COLO668 (cell line): ENCODE data around the gene SBDS.
A peak's percentile ranks its signal among the peaks of the same experiment; 100 is the strongest.
"Not testable (repeated sequence)": the region's sequence is repeated elsewhere in the genome, so short reads cannot be mapped to it uniquely, and the experiment has no call there.

Experiments
- DNase-seq: peaks from one replicate; lab custom pipeline; 2025; ENCODE audit not compliant: unreplicated experiment; lab: John Stamatoyannopoulos, UW

The SBDS gene

GRCh38 chr7:66996444-66997191 is 1.2 kb upstream of the SBDS start, which contains the start of gene TYW1:
Gene TYW1 (plus strand): TSS chr7:66996833. CDS start chr7:66996979, 146 bp downstream.
- peak; percentile 96 for DNase-seq

DNA sequence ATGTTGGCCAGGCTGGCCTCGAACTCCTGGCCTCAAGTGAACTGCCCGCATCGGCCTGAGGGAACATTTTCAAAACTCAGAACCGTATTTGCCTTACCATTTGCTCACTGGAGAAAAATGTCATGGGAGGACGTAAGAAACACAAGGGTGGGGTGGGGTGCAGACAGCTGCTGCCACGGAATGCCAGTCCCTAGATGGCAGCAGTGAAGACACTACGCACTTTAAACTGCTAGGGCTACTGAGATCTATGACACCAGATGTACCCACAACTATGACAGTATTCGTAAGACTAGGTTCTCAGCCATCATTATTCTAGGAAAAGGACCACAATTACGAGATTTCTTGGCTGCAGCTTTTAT is 716 bp downstream of the SBDS start:
- DNase-seq: peak; percentile 31

DNA sequence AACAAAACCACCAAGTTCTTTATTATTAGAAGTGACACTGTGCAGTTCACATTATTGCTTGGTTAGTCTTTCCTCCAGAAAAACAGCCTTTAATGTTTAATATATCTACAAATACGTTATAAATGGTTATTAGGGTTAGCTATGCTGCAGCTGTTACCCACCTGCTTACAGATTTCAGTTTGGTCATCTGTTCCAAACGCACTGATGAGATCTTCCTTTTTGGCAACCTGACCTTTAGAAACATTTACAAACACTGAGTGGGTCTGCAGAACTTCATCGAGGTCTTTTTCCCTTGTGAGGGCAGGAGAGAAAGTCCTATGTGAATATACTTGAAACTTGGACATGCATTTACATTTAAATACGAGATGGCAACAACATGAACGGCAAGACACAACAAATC is 1.3 kb downstream of the SBDS start:
- not testable (repeated sequence) for DNase-seq

- DNase-seq: not testable (repeated sequence)
These were observed 5.8 kb downstream of the SBDS start for GRCh38 chr7:66989552-66989951.

GRCh38 chr7:66980336-66980735 is 15.1 kb downstream of the SBDS start:
- DNase-seq: not testable (repeated sequence)

GRCh38 chr7:66979013-66979412 is 16.4 kb downstream of the SBDS start:
- DNase-seq: not testable (repeated sequence)

- DNase-seq: not testable (repeated sequence)
These were observed 17.1 kb downstream of the SBDS start for GRCh38 chr7:66978312-66978711.

DNA sequence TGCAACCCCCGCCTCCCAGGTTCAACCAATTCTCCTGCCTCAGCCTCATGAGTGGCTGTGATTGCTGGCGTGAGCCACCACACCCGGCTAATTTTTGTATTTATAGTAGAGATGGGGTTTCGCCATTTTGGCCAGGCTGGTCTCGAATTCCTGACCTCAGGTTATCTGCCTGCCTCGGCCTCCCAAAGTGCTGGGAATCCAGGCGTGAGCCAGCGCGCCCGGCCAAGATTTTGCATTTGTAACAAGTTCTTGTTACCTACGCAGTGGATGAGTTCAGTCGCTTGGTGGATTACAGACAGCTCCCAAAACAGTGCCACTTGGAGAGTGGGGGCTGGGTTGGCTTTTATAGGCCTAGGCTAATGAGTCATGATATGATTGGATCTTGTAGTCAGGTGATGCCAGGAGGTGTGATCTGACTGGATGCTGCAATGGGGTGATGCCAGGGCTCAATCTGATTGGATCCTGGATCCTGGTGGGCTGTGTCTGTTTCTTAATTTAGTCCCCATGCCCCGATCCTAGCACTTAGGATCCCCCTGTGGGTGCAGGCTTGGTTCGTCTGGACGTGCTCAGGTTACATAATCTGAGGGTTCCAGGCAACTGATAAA is 20.3 kb downstream of the SBDS start:
- DNase-seq: no peak

GRCh38 chr7:66970310-66970709 is 25.1 kb downstream of the SBDS start:
- no peak for DNase-seq

DNA sequence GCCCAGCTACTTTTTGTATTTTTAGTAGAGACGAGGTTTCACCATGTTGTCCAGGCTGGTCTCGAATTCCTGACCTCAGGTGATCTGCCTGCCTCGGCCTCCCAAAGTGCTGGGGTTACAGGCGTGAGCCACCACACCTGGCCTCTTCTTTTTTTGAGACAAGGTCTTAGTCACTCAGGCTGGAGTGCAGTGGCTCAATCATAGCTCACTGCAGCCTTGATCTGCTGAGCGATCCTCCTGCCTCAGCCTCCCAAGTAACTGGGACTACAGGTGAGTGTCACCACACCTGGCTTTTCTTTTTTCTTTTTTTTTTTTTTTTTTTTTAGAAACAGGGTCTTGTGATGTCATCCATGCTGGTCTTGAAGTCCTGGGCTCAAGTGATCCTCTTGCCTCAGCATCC is 26.4 kb downstream of the SBDS start:
- not testable (repeated sequence) for DNase-seq

- DNase-seq: no peak
These were observed 28.4 kb downstream of the SBDS start for GRCh38 chr7:66967029-66967428.

- no peak for DNase-seq
These were observed 31.0 kb downstream of the SBDS start for GRCh38 chr7:66964411-66964810.

- no peak for DNase-seq
These were observed 34.3 kb downstream of the SBDS start for GRCh38 chr7:66961096-66961495.

DNA sequence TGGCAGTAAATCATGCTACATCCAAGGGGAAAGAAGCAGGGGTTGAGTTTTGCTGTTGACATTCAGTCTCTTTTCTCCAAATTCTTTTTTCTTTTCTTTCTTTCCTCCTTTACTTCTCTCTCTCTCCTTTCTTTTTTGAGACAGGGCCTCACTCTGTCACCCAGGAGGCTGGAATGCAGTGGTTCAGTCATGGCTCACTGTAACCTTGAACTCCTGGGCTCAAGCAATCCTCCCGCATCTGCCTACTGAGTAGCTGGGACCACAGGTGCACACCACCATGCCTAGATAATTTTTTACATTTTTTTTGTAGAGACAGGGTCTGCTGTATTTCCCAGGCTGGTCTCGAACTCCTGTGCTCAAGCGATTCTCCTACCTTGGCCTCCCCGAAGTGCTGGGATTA is 35.2 kb downstream of the SBDS start:
- no peak for DNase-seq

DNA sequence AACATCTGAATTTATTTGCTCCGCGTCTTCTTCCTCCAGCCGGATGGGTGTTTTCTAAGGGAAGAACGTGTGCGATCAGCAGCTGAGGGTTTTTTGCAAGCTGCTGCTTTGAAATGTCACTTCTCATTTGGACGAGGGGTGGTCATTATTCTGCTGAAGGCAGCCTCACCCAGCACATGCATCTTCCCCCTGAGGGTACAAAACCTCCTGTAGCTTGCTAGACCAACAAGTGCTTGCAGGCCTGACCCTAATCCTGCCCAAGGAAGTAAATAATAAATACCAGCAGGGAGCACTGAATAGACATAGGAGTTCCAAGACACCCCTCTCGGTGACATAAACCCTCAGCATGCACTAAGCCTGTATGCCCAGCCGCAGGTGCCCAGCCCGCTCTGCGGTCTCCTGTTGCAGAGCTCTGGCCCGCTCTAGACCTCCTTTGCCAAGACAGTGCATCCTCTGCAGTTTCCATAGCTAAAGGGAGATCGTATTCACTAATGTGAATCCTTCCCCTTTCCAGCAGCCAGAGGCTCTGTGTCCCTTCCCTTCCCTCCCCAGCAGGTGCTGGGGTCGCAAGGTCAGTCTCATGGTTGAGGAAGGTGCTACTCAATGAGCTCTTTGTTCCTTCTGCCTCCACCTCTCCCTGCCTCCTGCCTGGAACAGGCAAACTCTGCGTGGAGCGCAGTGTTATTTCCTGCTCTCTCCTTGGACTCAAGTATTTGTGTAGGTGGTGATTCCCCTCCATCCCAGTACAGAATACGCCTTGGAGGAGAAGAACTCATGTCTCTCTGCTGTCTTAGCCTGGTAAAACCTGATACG is 36.6 kb downstream of the SBDS start:
- DNase-seq: no peak

GRCh38 chr7:66957595-66958290 is 37.6 kb downstream of the SBDS start:
- no peak for DNase-seq

- DNase-seq: no peak
These were observed 42.4 kb downstream of the SBDS start for GRCh38 chr7:66953044-66953427.

DNA sequence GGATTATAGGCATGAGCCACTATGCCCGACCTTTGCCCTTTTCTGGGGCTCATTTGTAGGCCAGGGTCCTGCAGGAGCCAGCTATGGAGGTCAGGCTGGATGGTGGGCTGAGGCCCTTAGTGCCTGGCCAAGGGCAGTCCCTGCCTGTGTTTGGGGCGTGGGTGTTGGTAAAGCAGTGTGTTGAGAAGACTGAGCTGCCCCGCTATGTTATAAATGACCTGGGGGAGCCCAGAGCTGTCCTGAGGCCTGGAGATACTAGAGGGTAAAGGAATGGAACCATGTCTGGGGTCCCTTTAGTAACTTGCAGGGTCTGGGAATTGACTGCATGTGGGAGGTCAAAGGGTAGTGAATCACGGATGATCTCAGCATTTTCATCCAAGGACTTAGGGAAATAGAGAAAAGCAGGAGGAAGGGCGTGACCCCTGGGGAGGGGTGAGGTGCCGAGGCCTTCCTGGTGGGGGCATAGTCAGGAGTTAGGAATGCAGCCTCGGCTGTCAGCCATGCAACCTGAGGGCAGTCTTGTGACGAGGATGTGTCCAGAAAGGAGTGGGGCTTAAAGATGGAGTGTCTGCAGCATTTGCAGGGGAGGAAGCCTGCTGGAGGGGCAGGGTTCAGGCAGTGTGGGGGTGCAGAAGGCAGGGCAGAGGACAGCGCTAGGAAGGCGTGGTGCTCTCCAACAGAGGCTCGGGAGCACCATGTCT is 42.9 kb downstream of the SBDS start:
- DNase-seq: no peak

- DNase-seq: no peak
These were observed 44.6 kb downstream of the SBDS start for GRCh38 chr7:66950763-66951162.

GRCh38 chr7:66950311-66950710 is 45.1 kb downstream of the SBDS start:
- DNase-seq: no peak
